ENCODE data around the gene MARK4.
"Not testable (repeated sequence)": the region's sequence is repeated elsewhere in the genome, so short reads cannot be mapped to it uniquely, and the experiment has no call there.

The MARK4 gene

GRCh38 chr19:45306518-45307027, 55.5 kb downstream of the MARK4 start:
- TF ChIP-seq CTCF (IDR thresholded peaks at IDR 0.05; ENCODE audit: insufficient read depth, low read length, poor library complexity, severe bottlenecking) (no peak), EZH2phosphoT487 (conservative IDR thresholded peaks at IDR 0.05; ENCODE audit: low read length) (no peak)
- H3F3A ChIP-seq (ENCODE audit: insufficient read depth): no peaks in the 10 kb centered on the region
- no peaks in the 10 kb centered on the region for H3K9me3 ChIP-seq (ENCODE audit: insufficient read depth, low read length)
- H3K9ac ChIP-seq (ENCODE audit: low read length): no peak overlapping the region
- H3K79me2 ChIP-seq (ENCODE audit: insufficient read depth, low read length): no peaks in the 10 kb centered on the region
- no peaks in the 10 kb centered on the region for H3K27me3 ChIP-seq (ENCODE audit: low read length)
- H3K4me3 ChIP-seq (ENCODE audit: insufficient read depth, low read length, poor library complexity, severe bottlenecking): no peak overlapping the region
- no peak overlapping the region for H3K4me2 ChIP-seq (ENCODE audit: low read depth, low read length, poor library complexity, severe bottlenecking)
- H3K36me3 ChIP-seq (ENCODE audit: low read length): no peaks in the 10 kb centered on the region
- H2AFZ ChIP-seq (ENCODE audit: low read depth, low read length, severe bottlenecking): no peak overlapping the region
- no peaks in the 10 kb centered on the region for H3K9me2 ChIP-seq (replicated peaks; ENCODE audit: insufficient read depth, low read length)
- H4K20me1 ChIP-seq (ENCODE audit: low read depth, low read length): no peaks in the 10 kb centered on the region
- H3K27ac ChIP-seq (ENCODE audit: low read depth, low read length): no peak overlapping the region

GRCh38 chr19:45307361-45307760, 56.3 kb downstream of the MARK4 start:
- Histone ChIP-seq H3K9me2 (replicated peaks; ENCODE audit: insufficient read depth, low read length) (no peaks in the 10 kb centered on the region), H3K27ac (ENCODE audit: low read depth, low read length) (no peak overlapping the region), H3K9ac (ENCODE audit: low read length) (no peak overlapping the region), H3K9me3 (ENCODE audit: insufficient read depth, low read length) (no peaks in the 10 kb centered on the region), H4K20me1 (ENCODE audit: low read depth, low read length) (no peaks in the 10 kb centered on the region), H3K27me3 (ENCODE audit: low read length) (no peaks in the 10 kb centered on the region), H2AFZ (ENCODE audit: low read depth, low read length, severe bottlenecking) (no peak overlapping the region), H3K79me2 (ENCODE audit: insufficient read depth, low read length) (no peaks in the 10 kb centered on the region), H3K4me3 (ENCODE audit: insufficient read depth, low read length, poor library complexity, severe bottlenecking) (no peak overlapping the region), H3K36me3 (ENCODE audit: low read length) (no peaks in the 10 kb centered on the region), H3K4me2 (ENCODE audit: low read depth, low read length, poor library complexity, severe bottlenecking) (no peak overlapping the region), H3F3A (ENCODE audit: insufficient read depth) (no peaks in the 10 kb centered on the region)
- TF ChIP-seq EZH2phosphoT487 (conservative IDR thresholded peaks at IDR 0.05; ENCODE audit: low read length): no peak
- no peak for TF ChIP-seq CTCF (IDR thresholded peaks at IDR 0.05; ENCODE audit: insufficient read depth, low read length, poor library complexity, severe bottlenecking)

- not testable (repeated sequence) for H3K27me3 ChIP-seq (ENCODE audit: low read length); H3K79me2 ChIP-seq (ENCODE audit: insufficient read depth, low read length); H3K36me3 ChIP-seq (ENCODE audit: low read length); H3F3A ChIP-seq (ENCODE audit: insufficient read depth); H3K9me3 ChIP-seq (ENCODE audit: insufficient read depth, low read length); H2AFZ ChIP-seq (ENCODE audit: low read depth, low read length, severe bottlenecking); H3K4me2 ChIP-seq (ENCODE audit: low read depth, low read length, poor library complexity, severe bottlenecking); H3K9me2 ChIP-seq (replicated peaks; ENCODE audit: insufficient read depth, low read length); H4K20me1 ChIP-seq (ENCODE audit: low read depth, low read length); H3K9ac ChIP-seq (ENCODE audit: low read length); H3K4me3 ChIP-seq (ENCODE audit: insufficient read depth, low read length, poor library complexity, severe bottlenecking); H3K27ac ChIP-seq (ENCODE audit: low read depth, low read length)
Measured at GRCh38 chr19:45309322-45309721, 58.3 kb downstream of the MARK4 start.

GRCh38 chr19:45311621-45312020, 60.5 kb downstream of the MARK4 start:
- no peak overlapping the region for H3K4me2 ChIP-seq (ENCODE audit: low read depth, low read length, poor library complexity, severe bottlenecking)
- H3K9ac ChIP-seq (ENCODE audit: low read length): no peak overlapping the region
- no peak overlapping the region for H3K4me3 ChIP-seq (ENCODE audit: insufficient read depth, low read length, poor library complexity, severe bottlenecking)

GRCh38 chr19:45312285-45312684, 61.2 kb downstream of the MARK4 start:
- not testable (repeated sequence) for H3K4me3 ChIP-seq (ENCODE audit: insufficient read depth, low read length, poor library complexity, severe bottlenecking)

More at GRCh38 chr19:45311621-45312020, 60.5 kb downstream of the MARK4 start:
- Histone ChIP-seq H3K9me2 (replicated peaks; ENCODE audit: insufficient read depth, low read length) (no peaks in the 10 kb centered on the region), H3K27me3 (ENCODE audit: low read length) (no peaks in the 10 kb centered on the region), H2AFZ (ENCODE audit: low read depth, low read length, severe bottlenecking) (no peak overlapping the region), H3K9me3 (ENCODE audit: insufficient read depth, low read length) (no peaks in the 10 kb centered on the region), H3F3A (ENCODE audit: insufficient read depth) (no peaks in the 10 kb centered on the region), H3K27ac (ENCODE audit: low read depth, low read length) (no peak overlapping the region), H3K79me2 (ENCODE audit: insufficient read depth, low read length) (no peaks in the 10 kb centered on the region), H4K20me1 (ENCODE audit: low read depth, low read length) (no peaks in the 10 kb centered on the region), H3K36me3 (ENCODE audit: low read length) (no peaks in the 10 kb centered on the region)
- TF ChIP-seq CTCF (IDR thresholded peaks at IDR 0.05; ENCODE audit: insufficient read depth, low read length, poor library complexity, severe bottlenecking): no peak
- TF ChIP-seq EZH2phosphoT487 (conservative IDR thresholded peaks at IDR 0.05; ENCODE audit: low read length): no peak

More at GRCh38 chr19:45312285-45312684, 61.2 kb downstream of the MARK4 start:
- not testable (repeated sequence) for H3K79me2 ChIP-seq (ENCODE audit: insufficient read depth, low read length); H3K27me3 ChIP-seq (ENCODE audit: low read length); H3K4me2 ChIP-seq (ENCODE audit: low read depth, low read length, poor library complexity, severe bottlenecking); H3K9me2 ChIP-seq (replicated peaks; ENCODE audit: insufficient read depth, low read length); H3K27ac ChIP-seq (ENCODE audit: low read depth, low read length); H3K9ac ChIP-seq (ENCODE audit: low read length); H3K36me3 ChIP-seq (ENCODE audit: low read length); H4K20me1 ChIP-seq (ENCODE audit: low read depth, low read length); H2AFZ ChIP-seq (ENCODE audit: low read depth, low read length, severe bottlenecking); H3F3A ChIP-seq (ENCODE audit: insufficient read depth); H3K9me3 ChIP-seq (ENCODE audit: insufficient read depth, low read length)

All from SU-DHL-6 (cell line).